H1 (cell line): ENCODE results near the gene KIF5A. TPM values are rescaled to one million over a fixed set of nuclear protein-coding genes. Genes with fewer than 3 reads are reported as not detected.

Experiments
- CTCF ChIA-PET: fragments of 300-600 bp; sonication (Branson Sonifier 250); formaldehyde crosslinking; loops from one replicate; lab custom pipeline; 2021; ENCODE audit not compliant: partially characterized antibody; lab: Charles Lee
- POLR2A ChIA-PET: fragments of 300-600 bp; sonication (Branson Sonifier 250); formaldehyde crosslinking; loops from one replicate; lab custom pipeline; 2021; ENCODE audit warnings: inconsistent platforms; ENCODE audit not compliant: partially characterized antibody; lab: Charles Lee
- DNase-seq, 2 experiments: peaks; one replicate each; pipeline versions ENCODE4 v3.0.0 to v3.0.0-alpha.2; 2010 to 2022; ENCODE audit warnings: low spot score in 2 of 2, low read depth in 1 of 2, mixed read lengths in 1 of 2
- FAIRE-seq: peaks from 2 replicates; lab custom pipeline; 2011; peaks lifted over from hg19 to GRCh38; lab: Jason Lieb, UNC
- H2AFZ ChIP-seq: 2 replicates; pipeline ENCODE4 v1.8.1; 2012; ENCODE audit warnings: low read length, inconsistent platforms
- H2AK5ac ChIP-seq: 2 replicates; pipeline ENCODE4 v1.6.1; 2013; ENCODE audit warnings: low read depth, low read length
- H2BK120ac ChIP-seq: replicated peaks from 2 replicates; pipeline ENCODE3; 2013; ENCODE audit warnings: low read depth, low read length, inconsistent platforms
- H2BK12ac ChIP-seq: 2 replicates; pipeline ENCODE4 v1.6.1; 2013; ENCODE audit warnings: low read depth, low read length
- H2BK15ac ChIP-seq: 2 replicates; pipeline ENCODE4 v1.6.1; 2013; ENCODE audit warnings: low read length
- H2BK20ac ChIP-seq: 2 replicates; pipeline ENCODE4 v1.6.1; 2013; ENCODE audit warnings: low read length
- H2BK5ac ChIP-seq: 2 replicates; pipeline ENCODE4 v1.6.1; 2013; ENCODE audit warnings: low read depth, low read length
- H3K14ac ChIP-seq: 2 replicates; pipeline ENCODE4 v1.6.1; 2013; ENCODE audit warnings: inconsistent platforms; ENCODE audit not compliant: insufficient read length
- H3K18ac ChIP-seq: 2 replicates; pipeline ENCODE4 v1.6.1; 2013; ENCODE audit warnings: low read length; ENCODE audit errors: extremely low read depth
- H3K23ac ChIP-seq: 2 replicates; pipeline ENCODE4 v1.6.1; 2013; ENCODE audit warnings: inconsistent platforms; ENCODE audit not compliant: insufficient read length
- H3K23me2 ChIP-seq: 2 replicates; pipeline ENCODE4 v1.6.1; 2013; ENCODE audit warnings: low read depth, low read length
- H3K27ac ChIP-seq: 2 replicates; pipeline ENCODE4 v1.6.1; 2011; ENCODE audit warnings: low read depth, low read length, inconsistent platforms
- H3K27me3 ChIP-seq, 4 experiments: replicated peaks in 1 of 4; 1 replicate in 1 of 4; 2 replicates in 3 of 4; pipeline versions ENCODE4 v1.6.1 to v1.8.1; 2011 to 2013; ENCODE audit warnings: low read length in 3 of 4, mild to moderate bottlenecking in 3 of 4, inconsistent platforms in 2 of 4, mixed read lengths in 2 of 4, moderate library complexity in 1 of 4; ENCODE audit not compliant: control insufficient read depth in 3 of 4, insufficient read depth in 3 of 4; ENCODE audit errors: extremely low read depth in 1 of 4
- H3K36me3 ChIP-seq, 4 experiments: 2 replicates each; pipeline versions ENCODE4 v1.6.1 to v1.8.1; 2011 to 2013; ENCODE audit warnings: mild to moderate bottlenecking in 4 of 4, low read length in 3 of 4, moderate library complexity in 2 of 4, control low read depth in 1 of 4, inconsistent platforms in 1 of 4; ENCODE audit not compliant: insufficient read depth in 4 of 4, control insufficient read depth in 2 of 4
- H3K4ac ChIP-seq: replicated peaks from 2 replicates; pipeline ENCODE3; 2013; ENCODE audit warnings: low read length, low read depth, mixed read lengths, inconsistent platforms; ENCODE audit not compliant: insufficient read length
- H3K4me1 ChIP-seq, 4 experiments: replicated peaks in 1 of 4; 1 replicate in 1 of 4; 2 replicates in 3 of 4; pipeline versions ENCODE4 v1.6.1 to v1.8.1; 2011 to 2013; ENCODE audit warnings: low read length in 3 of 4, inconsistent platforms in 2 of 4, mixed read lengths in 1 of 4; ENCODE audit not compliant: insufficient read depth in 4 of 4, control insufficient read depth in 3 of 4
- H3K4me2 ChIP-seq, 2 experiments: 2 replicates each; pipeline versions ENCODE4 v1.6.1 to v1.8.1; 2011 to 2013; ENCODE audit warnings: low read depth in 2 of 2, low read length in 2 of 2, control low read depth in 1 of 2, inconsistent platforms in 1 of 2, mild to moderate bottlenecking in 1 of 2; ENCODE audit not compliant: insufficient read depth in 1 of 2
- H3K4me3 ChIP-seq, 4 experiments: fragments of 200-600, 300-600 bp in 1 of 4; sonication (generic), shearing (Covaris generic), sonication (Bioruptor Twin) in 1 of 4; 2 replicates each; pipeline versions ENCODE4 v1.5.1 to v1.8.1; 2011 to 2016; ENCODE audit warnings: low read length in 4 of 4, low read depth in 3 of 4, control low read depth in 2 of 4, inconsistent platforms in 2 of 4, mild to moderate bottlenecking in 2 of 4, mixed read lengths in 1 of 4, moderate library complexity in 1 of 4; ENCODE audit not compliant: insufficient read depth in 2 of 4; ENCODE audit errors: extremely low read depth in 1 of 4
- H3K56ac ChIP-seq: replicated peaks from 2 replicates; pipeline ENCODE3; 2013; ENCODE audit warnings: low read depth, mild to moderate bottlenecking, mixed read lengths, low read length, inconsistent platforms; ENCODE audit not compliant: insufficient read length
- H3K79me1 ChIP-seq: 2 replicates; pipeline ENCODE4 v1.6.1; 2013; ENCODE audit warnings: low read depth, low read length, control low read depth
- H3K79me2 ChIP-seq, 2 experiments: 2 replicates each; pipeline versions ENCODE4 v1.6.1 to v1.8.1; 2012 to 2013; ENCODE audit warnings: low read length in 2 of 2, mild to moderate bottlenecking in 2 of 2, inconsistent platforms in 1 of 2; ENCODE audit not compliant: insufficient read depth in 2 of 2, control insufficient read depth in 1 of 2
- H3K9ac ChIP-seq, 4 experiments: replicated peaks in 1 of 4; 1 replicate in 1 of 4; 2 replicates in 3 of 4; pipeline versions ENCODE4 v1.6.1 to v1.8.1; 2011 to 2013; ENCODE audit warnings: low read depth in 3 of 4, low read length in 3 of 4, control low read depth in 2 of 4, mild to moderate bottlenecking in 2 of 4, moderate library complexity in 2 of 4, inconsistent platforms in 1 of 4; ENCODE audit errors: extremely low read depth in 1 of 4
- H3K9me3 ChIP-seq, 2 experiments: 2 replicates each; pipeline versions ENCODE4 v1.6.1 to v1.8.1; 2012 to 2013; ENCODE audit warnings: mild to moderate bottlenecking in 2 of 2, moderate library complexity in 2 of 2, control low read depth in 1 of 2, inconsistent platforms in 1 of 2, low read depth in 1 of 2, low read length in 1 of 2, mixed read lengths in 1 of 2; ENCODE audit not compliant: insufficient read depth in 2 of 2
- H4K20me1 ChIP-seq, 2 experiments: replicated peaks in 1 of 2; 2 replicates each; pipeline versions ENCODE3 to v1.8.1; 2011 to 2013; ENCODE audit warnings: inconsistent platforms in 2 of 2, low read length in 2 of 2, mild to moderate bottlenecking in 1 of 2; ENCODE audit not compliant: insufficient read depth in 2 of 2, control insufficient read depth in 1 of 2
- H4K5ac ChIP-seq: 2 replicates; pipeline ENCODE4 v1.6.1; 2013; ENCODE audit warnings: low read length, low read depth, mixed read lengths, inconsistent platforms; ENCODE audit not compliant: insufficient read length
- H4K8ac ChIP-seq: 2 replicates; pipeline ENCODE4 v1.8.0; 2013; ENCODE audit warnings: mild to moderate bottlenecking, moderate library complexity, low read length, inconsistent platforms; ENCODE audit not compliant: insufficient read depth; ENCODE audit errors: extremely low read depth
- H4K91ac ChIP-seq: replicated peaks from 2 replicates; pipeline ENCODE3; 2013; ENCODE audit warnings: low read length, mixed read lengths, inconsistent platforms; ENCODE audit not compliant: insufficient read length
- CBX8 ChIP-seq: fragments of 300-800, 300-1000 bp; sonication (generic); IDR thresholded peaks from 2 replicates; pipeline ENCODE4 v1.7.1; 2016; ENCODE audit warnings: low read depth, low read length, borderline replicate concordance
- EP300 ChIP-seq, 2 experiments: IDR thresholded peaks; 1 replicate in 1 of 2; 2 replicates in 1 of 2; pipeline ENCODE4 v1.6.1; 2011 to 2012; ENCODE audit warnings: low read depth in 2 of 2, low read length in 2 of 2, mild to moderate bottlenecking in 2 of 2, borderline replicate concordance in 1 of 2, inconsistent platforms in 1 of 2, moderate library complexity in 1 of 2
- GTF2F1 ChIP-seq: IDR thresholded peaks from 2 replicates; pipeline ENCODE4 v1.6.1; 2012; ENCODE audit warnings: low read depth, low read length, improper control_type of control experiment, borderline replicate concordance
- KDM4A ChIP-seq: IDR thresholded peaks from one replicate; pipeline ENCODE4 v1.7.1; 2012; ENCODE audit warnings: low read depth, mild to moderate bottlenecking, moderate library complexity, low read length, inconsistent platforms; ENCODE audit not compliant: severe bottlenecking
- NANOG ChIP-seq: IDR thresholded peaks from 2 replicates; pipeline ENCODE4 v1.6.1; 2011; ENCODE audit warnings: low read length, low read depth, mild to moderate bottlenecking, inconsistent platforms; ENCODE audit not compliant: insufficient read depth, poor library complexity, severe bottlenecking
- PHF8 ChIP-seq: fragments of 200-600 bp; sonication (generic); conservative IDR thresholded peaks from 2 replicates; pipeline ENCODE4 v1.7.1; 2012; ENCODE audit warnings: low read depth, mild to moderate bottlenecking, inconsistent platforms, low read length, moderate library complexity
- RXRA ChIP-seq: IDR thresholded peaks from 2 replicates; pipeline ENCODE4 v1.6.1; 2011; ENCODE audit warnings: low read depth, mild to moderate bottlenecking, low read length, moderate library complexity; ENCODE audit not compliant: insufficient read depth
- SP2 ChIP-seq: IDR thresholded peaks from 2 replicates; pipeline ENCODE4 v1.6.1; 2012; ENCODE audit warnings: mild to moderate bottlenecking, low read length, inconsistent platforms
- SP4 ChIP-seq: IDR thresholded peaks from 2 replicates; pipeline ENCODE4 v1.6.1; 2012; ENCODE audit warnings: low read length, inconsistent platforms
- WGBS, 2 experiments: shearing (Covaris generic) in 1 of 2; methylation state at CpG; one replicate each; pipeline versions ENCODE4 v1.1.6 to v1.1.7; 2013 to 2015; ENCODE audit warnings: low lambda C conversion rate in 2 of 2, mixed read lengths in 2 of 2, inconsistent platforms in 1 of 2, low coverage in 1 of 2, missing lambda C conversion rate in 1 of 2; ENCODE audit not compliant: insufficient replicate concordance in 2 of 2, insufficient coverage in 1 of 2, insufficient read length in 1 of 2; ENCODE audit errors: extremely low coverage in 1 of 2, missing lambda C conversion rate in 1 of 2; 5-methylcytosine and 5-hydroxymethylcytosine counted together
- polyA plus RNA-seq, 7 experiments: library from polyadenylated mRNA; depleted of rRNA in 3 of 7; stranded (reverse) in 5 of 7; unstranded in 2 of 7; fragments of >200 nt in 5 of 7; fragments of 200-250 nt in 2 of 7; gene quantifications; 1 replicate in 5 of 7; 2 replicates in 1 of 7; 4 replicates in 1 of 7; pipeline versions ENCODE4 v1.2.1 to v1.2.3, GENCODE V29; 2011 to 2013; ENCODE audit warnings: missing spikeins in 2 of 7, mixed read lengths in 2 of 7
- total RNA-seq: library from RNA; stranded (reverse); fragmentation: NEBNext Ultra II Directional; extraction: Animal tissue kit (Norgen Biotek cat#: 25700); gene quantifications from 2 replicates; pipeline ENCODE4 v1.2.1, GENCODE V29; 2021

KIF5A gene
- total and polyA plus RNA-seq, 2 of the 8 experiments (the other 6 are each of a cell fraction or from before 2014, with no cell fraction given) = 10.7 to 21.9 TPM

GRCh38 chr12:57590864-57591781 is 41.3 kb downstream of the KIF5A start, which contains the start of gene PIP4K2C:
TSS of gene PIP4K2C (plus strand) at chr12:57591192. CDS start at chr12:57591290, 98 bp downstream.
- Histone ChIP-seq H3K27me3 (no peaks in the 10 kb centered on the region), H4K20me1 (peaks cover 2 to 4% of the 10 kb centered on the region in 2 experiments), H3K27ac (peak within 1 kb of the TSS; percentile 26; the same call in 1 of the 2 replicates), H3K36me3 (peaks cover 0 to 8% (median 4%) of the 10 kb centered on the region in 4 experiments; a peak in 2 of 8 replicates), H4K8ac (peak within 1 kb of the TSS; percentile 94), H3K79me1 (0 out of 2 replicates have a peak, but pooled peaks cover 3% of the 10 kb centered on the region), H2BK15ac (no peak within 1 kb of the TSS), H2BK20ac (no peak within 1 kb of the TSS), H3K9ac (peak within 1 kb of the TSS; percentile 61 to 77 (median 69)), H3K23me2 (peaks cover 15% of the 10 kb centered on the region; the same call in 1 of the 2 replicates), H4K5ac (peak within 1 kb of the TSS; percentile 28), H3K79me2 (peaks cover 5 to 20% of the 10 kb centered on the region in 2 experiments; a peak in 3 of 4 replicates), H3K4me3 (peak within 1 kb of the TSS; percentile 72 to 95 (median 80)), H3K4me2 (peak within 1 kb of the TSS; percentile 83), H3K56ac (peak within 1 kb of the TSS; percentile 75), H2BK12ac (no peak within 1 kb of the TSS), H4K91ac (no peak within 1 kb of the TSS), H3K4ac (no peak within 1 kb of the TSS), H3K9me3 (no peaks in the 10 kb centered on the region), H3K23ac (no peak within 1 kb of the TSS), H3K18ac (peak within 1 kb of the TSS; percentile 75), H2BK5ac (peak within 1 kb of the TSS; percentile 81; the same call in 1 of the 2 replicates), H3K14ac (no peak within 1 kb of the TSS), H2BK120ac (peak within 1 kb of the TSS; percentile 47), H3K4me1 (peaks cover 2 to 7% (median 3%) of the 10 kb centered on the region in 4 experiments; a peak in 6 of 7 replicates), H2AK5ac (no peak within 1 kb of the TSS), H2AFZ (peak within 1 kb of the TSS; percentile 66)
- CTCF ChIA-PET = interaction anchor here (0.6 to 6.1 kb wide), 16 partner anchors 9 to 166 kb away, joined by 3 to 40 read pairs (median 4); partner anchors contain the start of genes B4GALNT1, DTX3 and OS9
- peak; percentile 81 to 90 for DNase-seq
- FAIRE-seq = no peak
- POLR2A ChIA-PET = interaction anchor here (0.5 to 6.2 kb wide), 15 partner anchors 9 to 145 kb away, joined by 3 to 60 read pairs (median 4); partner anchors contain the start of genes ARHGEF25, B4GALNT1, DDIT3 and DTX3
- 2% methylated on average over 69 of the region's 69 CpGs; no CpG with 5 or more reads in 1 of the 2 experiments for WGBS, 2 experiments
- TF ChIP-seq PHF8 (peak; percentile 65), SP4 (peak; percentile 78), KDM4A (peak; percentile 76), RXRA (no peak), CBX8 (no peak), EP300 (IDR thresholded peaks at IDR 0.05; ENCODE audit: borderline replicate concordance in 1 of 2, low read depth in 2 of 2, low read length in 2 of 2) (no peak), SP2 (no peak), GTF2F1 (0 out of 2 replicates have a peak, but pooled peaks have one; percentile 26), NANOG (no peak)
